K562 (cell line): Measurements from ENCODE around the gene TNRC6B. TPM values are rescaled to one million over a fixed set of nuclear protein-coding genes. Genes with fewer than 3 reads are reported as not detected.

ENCODE experiments used
- ATAC-seq: fragments of 200-7000 bp; cut with Tn5 transposase; 3 replicates; pipeline ENCODE4 v1.9.1; 2020; ENCODE audit warnings: moderate library complexity
- BruUV-seq: library from RNA; stranded (reverse); fragments of 400-500 nt; replicated peaks from 2 replicates; lab custom pipeline; 2021; lab: Mats Ljungman, UMichigan
- CTCF ChIA-PET: fragments of 300-600 bp; formaldehyde crosslinking; extraction: SDS; loops from one replicate; lab custom pipeline; 2021; ENCODE audit warnings: low intra/inter-chr PET ratio; lab: Yijun Ruan, JAX
- POLR2A ChIA-PET: fragments of 300-600, 350-650 bp; sonication (Branson Sonifier 250); formaldehyde crosslinking; extraction: SDS; loops from one replicate; lab custom pipeline; 2021; ENCODE audit warnings: antibody characterized with exemption, inconsistent platforms; lab: Yijun Ruan, JAX
- DNase-seq, 4 experiments: peaks; one replicate each; pipeline versions ENCODE4 v3.0.0 to v3.0.0-alpha.2; 2011 to 2018; ENCODE audit warnings: low spot score in 3 of 4, mixed read lengths in 3 of 4; ENCODE audit errors: extremely low read depth in 1 of 4
- FAIRE-seq: peaks from 2 replicates; lab custom pipeline; 2011; peaks lifted over from hg19 to GRCh38; lab: Jason Lieb, UNC
- H2AFZ ChIP-seq: 2 replicates; pipeline ENCODE4 v1.6.0; 2011; ENCODE audit warnings: low read depth, low read length, control low read depth, inconsistent platforms
- H3K27ac ChIP-seq: fragments of 200-600 bp; 3 replicates; pipeline ENCODE4 v1.8.0; 2011; ENCODE audit warnings: low read depth, mild to moderate bottlenecking, control low read depth, inconsistent platforms, low read length, moderate library complexity, mixed read lengths; ENCODE audit errors: extremely low read depth
- H3K27me3 ChIP-seq, 2 experiments: fragments of 300-600 bp in 1 of 2; 2 replicates in 1 of 2; 3 replicates in 1 of 2; pipeline versions ENCODE4 v1.6.0 to v1.8.0; 2011; ENCODE audit warnings: inconsistent platforms in 2 of 2, low read length in 2 of 2, mild to moderate bottlenecking in 1 of 2, mixed read lengths in 1 of 2, moderate library complexity in 1 of 2; ENCODE audit not compliant: control insufficient read depth in 2 of 2, insufficient read depth in 2 of 2
- H3K36me3 ChIP-seq: fragments of 300-600 bp; 3 replicates; pipeline ENCODE4 v1.8.0; 2011; ENCODE audit warnings: mild to moderate bottlenecking, low read length, inconsistent platforms; ENCODE audit not compliant: control insufficient read depth, insufficient read depth
- H3K4me1 ChIP-seq, 2 experiments: fragments of 200-600 bp in 1 of 2; replicated peaks in 1 of 2; 2 replicates in 1 of 2; 3 replicates in 1 of 2; pipeline versions ENCODE4 v1.5.1 to v1.8.0; 2011; ENCODE audit warnings: inconsistent platforms in 2 of 2, low read length in 2 of 2, mild to moderate bottlenecking in 1 of 2, mixed read lengths in 1 of 2, moderate library complexity in 1 of 2; ENCODE audit not compliant: control insufficient read depth in 2 of 2, insufficient read depth in 2 of 2
- H3K4me2 ChIP-seq: 2 replicates; pipeline ENCODE4 v1.6.1; 2011; ENCODE audit warnings: low read length, control low read depth, inconsistent platforms, mixed read lengths; ENCODE audit not compliant: insufficient read depth
- H3K4me3 ChIP-seq: fragments of 200-600 bp; sonication (generic), shearing (Covaris generic); 2 replicates; pipeline ENCODE4 v1.5.1; 2016; ENCODE audit warnings: control low read depth, inconsistent platforms
- H3K79me2 ChIP-seq: fragments of 200-600 bp; 3 replicates; pipeline ENCODE4 v1.8.0; 2011; ENCODE audit warnings: low read length, inconsistent platforms; ENCODE audit not compliant: control insufficient read depth, insufficient read depth
- H3K9ac ChIP-seq, 2 experiments: 2 replicates each; pipeline versions ENCODE4 v1.6.0 to v1.6.1; 2011; ENCODE audit warnings: low read depth in 2 of 2, low read length in 2 of 2, control low read depth in 1 of 2, inconsistent platforms in 1 of 2, mild to moderate bottlenecking in 1 of 2, mixed read lengths in 1 of 2; ENCODE audit not compliant: insufficient read depth in 1 of 2
- H3K9me1 ChIP-seq: one replicate; pipeline ENCODE4 v1.6.0; 2011; ENCODE audit warnings: inconsistent platforms, mild to moderate bottlenecking, low read length, moderate library complexity; ENCODE audit not compliant: control insufficient read depth, insufficient read depth
- H3K9me3 ChIP-seq: replicated peaks from 2 replicates; pipeline ENCODE4 v1.5.1; 2011; ENCODE audit warnings: low read depth, low read length, inconsistent platforms; ENCODE audit not compliant: control insufficient read depth, insufficient read depth
- H4K20me1 ChIP-seq: replicated peaks from 2 replicates; pipeline ENCODE4 v1.6.1; 2011; ENCODE audit warnings: low read length, inconsistent platforms, mixed read lengths; ENCODE audit not compliant: control insufficient read depth, insufficient read depth
- BRF1 ChIP-seq: IDR thresholded peaks from 3 replicates; pipeline ENCODE4 v1.6.1; 2011; ENCODE audit warnings: borderline replicate concordance, mild to moderate bottlenecking; ENCODE audit not compliant: insufficient read length; ENCODE audit errors: extremely low read depth
- CREB3L1 ChIP-seq: fragments of 450-650 bp; IDR thresholded peaks from 2 replicates; pipeline ENCODE4 v1.6.1; 2014; ENCODE audit warnings: low read depth, mild to moderate bottlenecking, moderate library complexity, borderline replicate concordance
- DMBX1 ChIP-seq: fragments of 250-450 bp; sonication (Bioruptor Pico); IDR thresholded peaks from 2 replicates; pipeline ENCODE4 v1.8.0; 2022; ENCODE audit warnings: inconsistent platforms, mild to moderate bottlenecking, moderate library complexity, borderline replicate concordance
- MBD2 ChIP-seq: sonication (generic); IDR thresholded peaks from 2 replicates; pipeline ENCODE4 v1.6.1; 2016; ENCODE audit warnings: low read depth, borderline replicate concordance
- MEF2D ChIP-seq: conservative IDR thresholded peaks from 2 replicates; pipeline ENCODE4 v1.6.1; 2016; ENCODE audit warnings: low read depth, missing genetic modification characterization, missing compliant biosample characterization
- STAT5B ChIP-seq: fragments of 250-450 bp; sonication (Bioruptor Pico); IDR thresholded peaks from 2 replicates; pipeline ENCODE4 v1.8.0; 2021; ENCODE audit warnings: mild to moderate bottlenecking, inconsistent platforms
- ZNF280B ChIP-seq: fragments of 250-450 bp; sonication (Bioruptor Pico); IDR thresholded peaks from 2 replicates; pipeline ENCODE4 v1.5.1; 2021; ENCODE audit warnings: mild to moderate bottlenecking
- ZNF316 ChIP-seq: fragments of 450-650 bp; IDR thresholded peaks from 2 replicates; pipeline ENCODE4 v1.6.1; 2016
- ZNF384 ChIP-seq: IDR thresholded peaks from 2 replicates; pipeline ENCODE4 v1.6.1; 2012; ENCODE audit warnings: low read depth, low read length, improper control_type of control experiment
- ZNF407 ChIP-seq: fragments of 450-650 bp; IDR thresholded peaks from 2 replicates; pipeline ENCODE4 v1.6.1; 2016; ENCODE audit warnings: low read depth
- WGBS: fragments of 100-300 bp; shearing (Covaris generic); methylation state at CpG from one replicate; pipeline ENCODE4 v1.1.6; 2016; ENCODE audit warnings: low coverage, mixed read lengths; ENCODE audit not compliant: insufficient coverage; ENCODE audit errors: missing lambda C conversion rate; 5-methylcytosine and 5-hydroxymethylcytosine counted together
- in situ Hi-C: fragments of 300-500 bp; cut with MboI; formaldehyde crosslinking; loops from 4 replicates; pipeline ENCODE4 v1.15.0; 2018; ENCODE audit warnings: inconsistent platforms, mixed read lengths
- intact Hi-C: fragments of 100-400 bp; cut with micrococcal nuclease; formaldehyde crosslinking; loops from 2 replicates; pipeline ENCODE4 v1.14.2; 2022
- polyA plus RNA-seq, 8 experiments: library from polyadenylated mRNA; depleted of rRNA in 4 of 8; stranded (reverse) in 5 of 8; unstranded in 3 of 8; fragments of >200 nt; fragmentation: Nextera tagmentation in 2 of 8; fragmentation: Illumina TruSeq in 1 of 8; extraction: Ambion mirVana in 2 of 8; extraction: Trizol in 1 of 8; gene quantifications; 2 replicates each; pipeline versions ENCODE4 v1.2.1 to v1.2.3, GENCODE V29; 2011 to 2014; ENCODE audit warnings: inconsistent platforms in 1 of 8, missing spikeins in 1 of 8
- total RNA-seq, 7 experiments: library from RNA; depleted of rRNA in 6 of 7; stranded (reverse); fragments of >200 nt in 6 of 7; fragmentation: Illumina TruSeq in 2 of 7; extraction: Trizol in 2 of 7; gene quantifications; 2 replicates each; pipeline versions ENCODE4 v1.2.1 to v1.2.3, GENCODE V29; 2011 to 2021; ENCODE audit warnings: low replicate concordance in 1 of 7

The TNRC6B gene
- total and polyA plus RNA-seq, 9 of the 15 experiments (the other 6 are each of a cell fraction or from before 2014, with no cell fraction given), result 0.96 to 18.8 (median 10.8) TPM

GRCh38 chr22:40342521-40342920, 164.8 kb downstream of the TNRC6B start:
- CTCF ChIA-PET, result no interaction called here
- in situ Hi-C loops (no loop called here), intact Hi-C loops (loop anchor here (10.0 kb wide), 1 partner anchor 798 kb away; no protein-coding TSS in a partner anchor)
- no peaks in the 10 kb centered on the region for H4K20me1 ChIP-seq
- no TSS peak for BruUV-seq
- DNase-seq (peak in 1 of 4 experiments; percentile 4), ATAC-seq (no peak), FAIRE-seq (peak; percentile 19)
- no peak overlapping the region; a peak in 1 of 4 replicates for H3K9ac ChIP-seq
- peak overlapping the region; percentile 46 for H2AFZ ChIP-seq
- POLR2A ChIA-PET, result interaction anchor here (0.6 kb wide), 1 partner anchor 287 kb away, joined by 4 read pairs; no protein-coding TSS in a partner anchor
- peaks cover 12% of the 10 kb centered on the region for H3K79me2 ChIP-seq
- no peak overlapping the region for H3K27ac ChIP-seq
- H3K27me3 ChIP-seq, result no peaks in the 10 kb centered on the region
- H3K4me2 ChIP-seq, result peak overlapping the region; percentile 21; the same call in 1 of the 2 replicates
- H3K4me3 ChIP-seq, result no peak overlapping the region
- 16% methylated on average over 9 of the region's 9 CpGs for WGBS
- H3K9me1 ChIP-seq, result no peaks in the 10 kb centered on the region
- peaks cover 5 to 7% of the 10 kb centered on the region in 2 experiments for H3K4me1 ChIP-seq
- no peaks in the 10 kb centered on the region for H3K9me3 ChIP-seq
- H3K36me3 ChIP-seq, result peaks cover 2% of the 10 kb centered on the region
- TF ChIP-seq ZNF384, result no peak
- TF ChIP-seq MEF2D (tag), result no peak
- no peak for TF ChIP-seq ZNF280B
- TF ChIP-seq MBD2, result no peak
- no peak for TF ChIP-seq STAT5B (CRISPR knock-in tag)
- no peak for TF ChIP-seq CREB3L1
- no peak for TF ChIP-seq ZNF407
- no peak for TF ChIP-seq BRF1
- no peak for TF ChIP-seq DMBX1 (CRISPR knock-in tag)
- no peak for TF ChIP-seq ZNF316
